Measurements from ENCODE around the gene SVOP. TPM values are rescaled to one million over a fixed set of nuclear protein-coding genes. Genes with fewer than 3 reads are reported as not detected.
A peak's percentile ranks its signal among the peaks of the same experiment; 100 is the strongest.

SVOP gene
- total and polyA plus RNA-seq, 7 donors, result 0.04 to 0.45 (median 0.08) TPM; not detected in 2

- WGBS, 3 donors, result 56 to 67% (median 60%) methylated on average over 9 of the region's 9 CpGs
- intact Hi-C loops (cut with DNase I), result no loop called here
- TF ChIP-seq CTCF (IDR thresholded peaks at IDR 0.05), result no peak
- ATAC-seq (no peak), DNase-seq (no peak)
- H3K4me1 ChIP-seq, result no peaks in the 10 kb centered on the region
- no peaks in the 10 kb centered on the region for H3K36me3 ChIP-seq (ENCODE audit: insufficient read depth in 1 of 2, low read depth in 1 of 2)
- no peak overlapping the region for H3K4me3 ChIP-seq
- H3K27ac ChIP-seq, result no peak overlapping the region
- H3K9me3 ChIP-seq, result no peaks in the 10 kb centered on the region
- peaks cover 0 to 2% (median 0%) of the 10 kb centered on the region in 3 donors for H3K27me3 ChIP-seq (ENCODE audit: insufficient read depth in 3 of 3, low read length in 2 of 3)
Measured at GRCh38 chr12:108972358-108972757, 48.5 kb downstream of the SVOP start.

DNA sequence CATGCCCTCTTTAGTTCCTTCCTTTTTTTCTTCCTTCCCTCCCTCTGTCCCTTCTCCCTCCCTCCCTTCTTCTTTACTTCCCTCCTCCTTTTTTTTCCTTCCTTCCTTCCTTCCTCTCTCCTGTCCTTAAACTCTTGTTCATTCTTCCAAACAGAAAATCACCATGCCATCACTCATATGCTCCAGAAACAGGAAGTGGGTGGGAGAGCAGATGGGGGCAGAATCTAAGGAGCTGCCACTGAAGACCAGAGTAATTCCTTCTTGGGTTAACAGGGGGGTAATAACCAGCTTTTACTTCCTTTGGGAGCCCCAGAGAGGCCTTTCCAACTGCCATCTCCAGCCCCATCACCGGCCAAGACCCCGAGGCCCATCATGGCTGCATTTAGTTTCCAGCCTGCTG lies 51.2 kb downstream of the SVOP start:
- intact Hi-C loops (cut with DNase I), result no loop called here
- H3K27me3 ChIP-seq (ENCODE audit: insufficient read depth in 3 of 3, low read length in 2 of 3), result peaks cover 0 to 2% (median 0%) of the 10 kb centered on the region in 3 donors
- H3K9me3 ChIP-seq, result no peaks in the 10 kb centered on the region
- no peak for ATAC-seq
- DNase-seq, result no peak
- no peak for TF ChIP-seq CTCF (IDR thresholded peaks at IDR 0.05)
- H3K4me3 ChIP-seq, result no peak overlapping the region
- 74 to 92% (median 77%) methylated on average over 2 of the region's 2 CpGs for WGBS, 3 donors
- no peaks in the 10 kb centered on the region for H3K36me3 ChIP-seq (ENCODE audit: insufficient read depth in 1 of 2, low read depth in 1 of 2)
- peaks cover 5% of the 10 kb centered on the region for H3K4me1 ChIP-seq
- H3K27ac ChIP-seq, result no peak overlapping the region

DNA sequence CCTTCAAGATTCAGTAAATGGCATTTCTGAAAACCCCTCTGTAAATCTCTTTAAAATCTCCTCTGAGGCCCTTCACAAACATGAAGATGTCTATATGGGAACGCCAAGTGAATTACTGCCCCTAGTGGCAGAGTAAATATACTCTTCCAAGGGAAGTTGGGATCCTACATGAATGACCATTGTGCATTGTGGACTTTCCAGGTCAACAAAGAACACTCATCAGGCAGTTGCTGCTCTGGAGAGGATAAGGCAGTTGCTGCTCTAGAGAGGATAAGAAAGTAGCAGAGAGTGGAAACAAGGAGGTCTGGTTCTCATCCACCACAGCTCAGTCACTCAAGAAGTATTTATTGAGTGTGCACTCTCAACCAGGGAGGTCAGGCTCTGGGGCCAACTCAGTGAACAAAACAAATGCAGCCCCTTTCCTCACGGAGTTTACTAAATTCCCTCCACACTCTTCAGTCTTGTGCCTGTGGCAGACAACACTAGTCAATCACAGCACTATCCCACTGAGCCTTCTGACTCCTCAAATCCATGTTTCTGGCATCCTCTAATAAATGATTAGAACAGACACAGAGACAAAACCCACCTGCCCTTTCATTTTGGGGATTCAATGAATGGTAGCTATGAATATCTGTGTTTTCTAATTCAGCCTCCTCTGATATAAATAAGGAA lies 52.9 kb downstream of the SVOP start:
- Histone ChIP-seq H3K36me3 (ENCODE audit: insufficient read depth in 1 of 2, low read depth in 1 of 2) (no peaks in the 10 kb centered on the region), H3K27ac (peak overlapping the region; percentile 85), H3K4me1 (peaks cover 5% of the 10 kb centered on the region), H3K9me3 (no peaks in the 10 kb centered on the region), H3K27me3 (ENCODE audit: insufficient read depth in 3 of 3, low read length in 2 of 3) (peaks cover 0 to 1% (median 0%) of the 10 kb centered on the region in 3 donors), H3K4me3 (no peak overlapping the region)
- peak; percentile 34 for TF ChIP-seq CTCF (IDR thresholded peaks at IDR 0.05)
- DNase-seq (no peak), ATAC-seq (no peak)
- 57 to 76% (median 68%) methylated on average over 2 of the region's 2 CpGs for WGBS, 3 donors
- intact Hi-C loops (cut with DNase I), result no loop called here

- H3K4me3 ChIP-seq, result peak overlapping the region; percentile 28
- peak; percentile 27 to 70 for DNase-seq
- no peak for TF ChIP-seq CTCF (IDR thresholded peaks at IDR 0.05)
- intact Hi-C loops (cut with DNase I), result no loop called here
- H3K9me3 ChIP-seq, result no peaks in the 10 kb centered on the region
- H3K4me1 ChIP-seq, result peaks cover 5% of the 10 kb centered on the region
- 22 to 27% (median 23%) methylated on average over 9 of the region's 9 CpGs for WGBS, 3 donors
- H3K36me3 ChIP-seq (ENCODE audit: insufficient read depth in 1 of 2, low read depth in 1 of 2), result no peaks in the 10 kb centered on the region
- peak; percentile 90 to 97 (median 95) for ATAC-seq
- no peaks in the 10 kb centered on the region for H3K27me3 ChIP-seq (ENCODE audit: insufficient read depth in 3 of 3, low read length in 2 of 3)
- peak overlapping the region; percentile 85 for H3K27ac ChIP-seq
Measured at GRCh38 chr12:108966378-108967151, 54.3 kb downstream of the SVOP start.

Measured in psoas muscle (tissue), 8 donors.